Activated T-helper 1 cell treated with anti-CD3 and anti-CD28 coated beads, Interleukin-12 subunit alpha, Interleukin-12 subunit beta, Interleukin-2, Interleukin-4 antibody, amounts not matched to agents 30 ng/mL and 10 ng/mL and 1 ng/mL, durations not matched to agents 14 hours and 24 hours and 36 hours (primary cell): ENCODE results near the gene KRT26. TPM values are rescaled to one million over a fixed set of nuclear protein-coding genes. Genes with fewer than 3 reads are reported as not detected.
"Not testable (repeated sequence)": the region's sequence is repeated elsewhere in the genome, so short reads cannot be mapped to it uniquely, and the experiment has no call there.

Experiments
- DNase-seq: peaks from one replicate; pipeline ENCODE4 v3.0.0; 2021; ENCODE audit warnings: low spot score
- H3K27ac Mint-ChIP-seq: one replicate; pipeline ENCODE4 v1.8.0; 2021; ENCODE audit warnings: mild to moderate bottlenecking, mixed read lengths
- H3K27me3 Mint-ChIP-seq: one replicate; pipeline ENCODE4 v1.8.0; 2022; ENCODE audit warnings: mild to moderate bottlenecking, moderate library complexity, mixed read lengths; ENCODE audit not compliant: insufficient read depth
- H3K36me3 Mint-ChIP-seq: one replicate; pipeline ENCODE4 v1.8.0; 2021; ENCODE audit warnings: low read depth, mixed read lengths
- H3K4me1 Mint-ChIP-seq: one replicate; pipeline ENCODE4 v1.8.0; 2021; ENCODE audit warnings: low read depth, mixed read lengths
- H3K4me3 Mint-ChIP-seq: one replicate; pipeline ENCODE4 v1.8.0; 2021; ENCODE audit warnings: mild to moderate bottlenecking, moderate library complexity, mixed read lengths
- H3K9me3 Mint-ChIP-seq: one replicate; pipeline ENCODE4 v1.8.0; 2021; ENCODE audit warnings: mixed read lengths
- intact Hi-C: fragments of 100-400 bp; cut with micrococcal nuclease; formaldehyde crosslinking; loops from one replicate; pipeline ENCODE4 v1.15.1; 2024
- total RNA-seq: library from RNA; stranded (reverse); gene quantifications from 2 replicates; pipeline ENCODE4 v1.2.3, GENCODE V29; 2022

Gene KRT26, protein sequence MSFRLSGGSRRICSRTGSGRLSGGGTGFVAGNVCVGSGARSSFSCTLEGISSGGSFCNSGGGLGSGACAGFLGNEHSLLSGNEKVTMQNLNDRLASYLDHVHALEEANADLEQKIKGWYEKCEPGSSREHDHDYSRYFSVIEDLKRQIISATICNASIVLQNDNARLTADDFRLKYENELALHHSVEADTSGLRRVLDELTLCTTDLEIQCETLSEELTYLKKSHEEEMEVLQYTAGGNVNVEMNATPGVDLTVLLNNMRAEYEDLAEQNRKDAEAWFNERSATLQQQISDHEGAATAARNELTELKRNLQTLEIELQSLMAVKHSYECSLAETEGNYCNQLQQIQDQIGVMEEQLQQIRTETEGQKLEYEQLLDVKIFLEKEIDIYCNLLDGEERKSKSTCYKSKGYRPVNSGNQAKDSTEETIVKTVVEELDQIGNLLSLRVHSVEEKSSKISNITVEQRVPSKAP
- total RNA-seq, result not detected in 2 replicates

DNA sequence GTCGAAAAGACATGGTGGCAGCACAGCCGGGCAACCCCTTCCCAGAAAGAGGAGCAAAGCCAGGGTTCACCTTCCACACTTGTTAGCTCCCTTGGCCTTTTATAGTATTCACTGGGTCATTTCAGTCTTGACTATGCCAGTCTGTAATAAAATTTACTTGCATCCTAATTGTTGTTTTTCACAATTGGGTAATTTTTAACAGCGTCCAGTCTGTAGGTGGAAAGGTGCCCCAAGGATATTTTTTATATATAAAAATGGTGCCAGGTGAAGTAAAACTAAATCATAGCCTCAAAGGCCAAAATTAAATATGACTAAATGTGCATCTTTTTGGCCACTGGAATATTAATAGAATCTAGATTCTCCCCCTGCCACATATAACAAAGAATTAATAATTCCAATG lies at the start of gene KRT26:
Gene KRT26 (minus strand): TSS at position 101 of the 400 bp plus-strand sequence. CDS start 88 bp downstream, at position 13.
- no peaks in the 10 kb centered on the region for H3K4me1 Mint-ChIP-seq

DNA sequence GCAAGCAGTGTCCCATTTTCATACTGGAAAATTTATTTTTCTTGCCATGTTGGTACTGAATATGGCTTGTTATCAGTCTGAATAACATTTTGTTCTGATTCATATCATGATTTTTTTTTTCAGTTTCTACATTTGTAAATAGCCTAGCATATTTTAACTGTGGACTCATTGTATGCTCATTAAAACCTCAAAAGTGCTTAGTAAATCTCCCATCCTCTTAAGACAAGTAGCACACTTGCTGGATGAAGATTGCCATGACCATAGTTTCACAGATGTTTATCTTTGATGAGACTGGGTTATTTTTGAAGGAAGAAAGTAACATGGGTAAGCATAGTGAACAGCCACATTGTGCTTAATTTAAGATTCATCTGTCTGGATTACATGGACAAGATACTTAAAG lies 49.5 kb upstream of the KRT26 start:
- intact Hi-C loops, result no loop called here
- Mint-ChIP-seq H3K4me3 (no peak overlapping the region), H3K9me3 (peaks cover 20% of the 10 kb centered on the region), H3K27me3 (peaks cover 5% of the 10 kb centered on the region), H3K36me3 (peaks cover 21% of the 10 kb centered on the region), H3K27ac (no peak overlapping the region), H3K4me1 (peaks cover 31% of the 10 kb centered on the region)
- DNase-seq, result no peak

More for the DNA sequence above, at the start of gene KRT26:
- no peak for DNase-seq
- H3K36me3 Mint-ChIP-seq, result no peaks in the 10 kb centered on the region
- H3K9me3 Mint-ChIP-seq, result no peaks in the 10 kb centered on the region
- H3K27ac Mint-ChIP-seq, result no peak within 1 kb of the TSS
- peaks cover 40% of the 10 kb centered on the region for H3K27me3 Mint-ChIP-seq
- H3K4me3 Mint-ChIP-seq, result no peak within 1 kb of the TSS
- intact Hi-C loops, result no loop called here

DNA sequence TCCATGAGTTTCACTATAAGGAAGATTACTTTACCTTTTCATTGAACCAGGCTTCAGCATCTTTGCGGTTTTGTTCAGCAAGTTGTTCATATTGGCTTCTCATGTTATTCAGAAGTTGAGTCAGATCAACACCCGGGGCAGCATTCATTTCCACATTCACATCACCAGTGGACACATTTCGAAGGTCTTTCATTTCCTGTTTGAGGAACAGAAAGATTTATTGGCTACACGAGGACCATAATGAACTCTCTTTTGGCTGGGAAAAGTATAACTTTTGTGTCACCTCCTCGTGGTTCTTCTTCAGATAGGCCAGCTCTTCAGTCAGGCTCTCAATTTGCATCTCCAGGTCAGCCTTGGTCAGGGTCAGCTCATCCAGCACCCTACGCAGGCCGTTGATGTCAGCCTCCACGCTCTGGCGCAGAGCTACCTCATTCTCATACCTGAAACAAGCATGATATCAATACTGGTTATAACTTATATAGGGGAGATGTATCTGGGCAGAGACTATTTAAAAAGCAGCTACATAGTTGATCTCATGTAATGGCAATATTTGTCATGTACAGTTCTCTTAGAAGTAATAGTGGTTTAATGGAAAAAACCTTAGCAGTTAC lies 48.3 kb upstream of the KRT26 start:
- Mint-ChIP-seq H3K27ac (no peak overlapping the region), H3K36me3 (peaks cover 22% of the 10 kb centered on the region), H3K9me3 (peaks cover 20% of the 10 kb centered on the region), H3K4me3 (peak overlapping the region; percentile 76), H3K4me1 (peaks cover 31% of the 10 kb centered on the region), H3K27me3 (peaks cover 5% of the 10 kb centered on the region)
- no peak for DNase-seq
- intact Hi-C loops, result no loop called here

DNA sequence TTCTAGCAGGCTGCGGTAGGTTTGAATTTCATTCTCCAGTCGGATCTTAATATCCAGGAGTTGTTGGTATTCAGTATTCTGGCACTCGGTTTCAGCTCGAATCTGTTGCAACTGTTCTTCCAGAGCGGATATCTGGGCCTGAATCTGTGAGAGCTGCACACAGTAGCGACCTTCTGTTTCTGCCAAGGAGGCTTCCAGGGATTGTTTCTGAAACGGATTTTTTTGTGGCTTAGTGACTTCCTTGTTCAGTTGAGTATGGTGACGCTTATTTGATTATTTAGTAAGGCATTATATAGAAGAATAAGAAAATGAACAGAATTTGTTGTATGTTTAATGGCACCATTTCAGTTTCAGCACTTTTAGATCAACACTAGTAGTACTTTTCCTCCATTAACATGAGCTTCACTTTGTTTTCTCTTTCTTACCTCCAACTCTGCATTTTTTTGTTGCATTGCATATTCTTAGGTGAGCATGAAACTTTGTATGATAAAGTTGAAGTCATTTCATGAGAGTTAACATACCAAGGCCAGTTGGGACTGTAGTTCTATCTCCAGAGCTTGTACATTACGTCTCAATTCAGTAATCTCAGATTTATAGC lies 47.6 kb upstream of the KRT26 start:
- peaks cover 21% of the 10 kb centered on the region for H3K36me3 Mint-ChIP-seq
- peaks cover 22% of the 10 kb centered on the region for H3K9me3 Mint-ChIP-seq
- peaks cover 5% of the 10 kb centered on the region for H3K27me3 Mint-ChIP-seq
- no peak for DNase-seq
- peak overlapping the region; percentile 76 for H3K4me3 Mint-ChIP-seq
- H3K4me1 Mint-ChIP-seq, result peaks cover 31% of the 10 kb centered on the region
- H3K27ac Mint-ChIP-seq, result peak overlapping the region; percentile 63
- intact Hi-C loops, result loop anchor here (1.0 to 5.0 kb wide), 4 partner anchors 171 to 848 kb away; no protein-coding TSS in a partner anchor

DNA sequence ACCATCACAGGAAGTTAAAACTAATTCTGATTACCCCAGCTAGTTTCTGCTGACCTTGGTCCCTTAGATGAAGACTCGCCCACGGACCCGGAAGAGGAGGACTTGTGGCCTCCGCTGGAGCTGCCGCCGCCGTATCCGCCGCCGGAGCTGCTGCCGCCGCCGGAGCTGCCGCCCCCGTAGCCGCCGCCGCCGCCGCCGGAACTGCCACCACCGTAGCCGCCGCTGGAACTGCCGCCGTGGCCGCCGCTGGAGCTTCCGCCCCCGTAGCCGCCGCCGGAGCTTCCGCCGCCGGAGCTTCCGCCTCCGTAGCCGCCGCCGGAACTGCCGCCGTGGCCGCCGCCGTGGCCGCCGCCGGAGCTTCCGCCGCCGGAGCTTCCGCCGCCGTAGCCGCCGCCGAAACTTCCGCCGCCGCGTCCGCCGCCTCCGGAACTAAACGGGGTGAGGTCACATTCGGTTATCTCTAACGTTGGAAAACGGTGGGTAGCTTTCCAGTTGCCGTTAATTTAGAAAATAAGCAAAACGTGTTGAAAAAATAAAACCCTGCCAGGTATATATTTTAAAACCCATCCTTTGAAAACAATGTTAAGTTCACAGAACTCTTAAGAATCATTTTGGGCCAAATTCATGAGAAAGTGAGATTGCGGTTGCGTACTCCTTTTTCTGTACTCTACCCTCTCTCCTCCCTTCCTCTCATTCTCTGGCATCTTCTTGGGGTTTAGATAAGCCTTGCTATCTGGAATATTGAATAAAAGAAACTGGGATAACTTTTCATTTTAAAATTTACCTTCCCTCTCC lies 46.9 kb upstream of the KRT26 start:
- H3K4me1 Mint-ChIP-seq, result peaks cover 31% of the 10 kb centered on the region
- H3K9me3 Mint-ChIP-seq, result peaks cover 29% of the 10 kb centered on the region
- intact Hi-C loops, result loop anchor here (1.0 to 5.0 kb wide), 4 partner anchors 170 to 848 kb away; no protein-coding TSS in a partner anchor
- H3K36me3 Mint-ChIP-seq, result peaks cover 21% of the 10 kb centered on the region
- H3K27me3 Mint-ChIP-seq, result peaks cover 11% of the 10 kb centered on the region
- H3K4me3 Mint-ChIP-seq, result peak overlapping the region; percentile 96
- peak; percentile 85 for DNase-seq
- H3K27ac Mint-ChIP-seq, result peak overlapping the region; percentile 88

DNA sequence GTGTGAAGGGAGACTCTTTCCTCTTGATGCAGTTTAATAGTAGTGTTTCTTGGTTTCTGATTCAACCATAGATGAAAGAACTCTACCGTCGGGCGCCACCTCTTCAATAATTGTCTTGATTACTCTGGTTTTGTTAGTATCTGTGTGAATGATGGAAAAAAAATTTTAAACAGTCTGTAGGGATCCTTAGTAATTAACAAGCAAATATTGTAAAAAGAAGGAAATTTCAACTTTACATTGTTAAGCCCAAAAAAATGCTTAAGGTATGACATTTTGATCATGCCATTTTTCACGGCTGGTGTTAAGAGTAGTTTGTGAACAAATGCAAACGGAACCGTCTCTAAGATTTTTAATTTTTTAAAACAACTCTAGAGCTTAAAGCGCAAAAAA lies 46.3 kb upstream of the KRT26 start:
- H3K4me3 Mint-ChIP-seq, result peak overlapping the region; percentile 96
- no peak for DNase-seq
- H3K27ac Mint-ChIP-seq, result peak overlapping the region; percentile 88
- intact Hi-C loops, result loop anchor here (2.0 to 5.0 kb wide), 3 partner anchors 170 to 849 kb away; no protein-coding TSS in a partner anchor
- peaks cover 22% of the 10 kb centered on the region for H3K36me3 Mint-ChIP-seq
- peaks cover 32% of the 10 kb centered on the region for H3K9me3 Mint-ChIP-seq
- peaks cover 31% of the 10 kb centered on the region for H3K4me1 Mint-ChIP-seq
- H3K27me3 Mint-ChIP-seq, result peaks cover 16% of the 10 kb centered on the region

DNA sequence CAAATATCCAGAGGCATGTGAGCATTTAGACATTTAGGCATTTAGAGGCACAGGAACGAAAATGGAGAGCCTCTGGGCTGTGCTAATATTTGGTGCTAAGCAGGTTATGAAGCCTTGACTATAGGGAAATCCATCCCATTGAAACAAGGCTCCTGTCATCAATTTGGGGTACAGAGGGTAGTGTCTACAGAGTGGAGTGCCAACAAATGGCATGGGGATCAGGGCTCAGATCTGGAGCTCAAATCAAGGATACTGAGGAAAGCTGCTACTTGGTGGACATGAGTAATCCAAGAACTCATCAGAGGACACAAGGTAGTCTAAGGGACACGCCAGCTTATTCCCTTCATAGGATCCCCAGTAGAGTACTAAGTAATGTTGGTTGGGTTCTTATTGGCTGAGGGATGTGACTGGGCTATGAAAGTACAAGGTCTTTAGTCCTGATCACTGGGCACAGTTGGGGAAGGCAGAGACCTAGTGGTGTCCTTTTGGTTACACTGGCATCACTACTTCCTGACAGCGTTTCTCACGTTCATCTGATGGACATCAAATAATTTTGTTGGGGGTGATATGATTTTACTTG lies 45.2 kb upstream of the KRT26 start:
- Mint-ChIP-seq H3K27ac (peak overlapping the region; percentile 85), H3K4me1 (peaks cover 31% of the 10 kb centered on the region), H3K9me3 (peaks cover 32% of the 10 kb centered on the region), H3K27me3 (peaks cover 16% of the 10 kb centered on the region), H3K36me3 (peaks cover 22% of the 10 kb centered on the region), H3K4me3 (peak overlapping the region; percentile 96)
- no peak for DNase-seq
- intact Hi-C loops, result loop anchor here (5.0 kb wide), 1 partner anchor 850 kb away; no protein-coding TSS in a partner anchor

DNA sequence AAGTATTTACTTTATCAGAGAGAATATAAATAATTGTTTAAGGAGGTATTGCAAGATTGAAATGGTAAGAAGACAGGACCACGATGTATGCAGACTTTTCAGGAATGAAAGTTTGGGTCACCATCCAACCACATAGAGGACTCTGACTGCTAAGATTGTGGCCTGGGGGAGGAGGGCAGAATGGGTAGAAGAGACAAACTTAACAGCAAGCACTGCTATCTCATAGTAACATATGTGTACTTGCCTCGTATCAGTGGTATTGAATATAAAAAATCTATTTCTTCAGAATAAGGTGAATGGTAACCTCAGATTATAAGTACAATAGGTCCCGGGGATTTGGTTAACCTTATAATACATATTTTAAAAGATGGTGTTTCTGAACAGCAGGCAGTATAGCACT lies 44.6 kb upstream of the KRT26 start:
- Mint-ChIP-seq H3K27ac (no peak overlapping the region), H3K36me3 (peaks cover 22% of the 10 kb centered on the region), H3K4me1 (peaks cover 31% of the 10 kb centered on the region), H3K4me3 (peak overlapping the region; percentile 96), H3K9me3 (peaks cover 32% of the 10 kb centered on the region), H3K27me3 (peaks cover 22% of the 10 kb centered on the region)
- intact Hi-C loops, result loop anchor here (5.0 kb wide), 1 partner anchor 851 kb away; no protein-coding TSS in a partner anchor
- DNase-seq, result no peak

DNA sequence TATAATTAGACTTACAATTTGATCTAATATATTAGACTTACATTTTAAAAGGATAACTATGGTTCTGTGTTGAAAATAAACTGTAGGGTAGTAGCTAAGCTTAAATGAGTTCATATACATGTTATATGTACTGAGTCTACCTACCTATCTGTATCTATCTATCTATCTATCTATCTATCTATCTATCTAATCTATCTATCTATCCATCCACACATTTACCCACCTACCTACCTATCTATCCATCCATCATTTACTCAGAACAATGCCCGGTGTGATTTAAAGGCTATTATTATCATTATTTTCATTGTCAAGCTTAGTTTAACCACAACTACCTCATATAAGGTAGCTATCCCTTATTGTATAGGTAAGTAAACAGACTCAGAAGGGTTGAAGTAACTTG lies 43.4 kb upstream of the KRT26 start:
- Mint-ChIP-seq H3K27me3 (peaks cover 31% of the 10 kb centered on the region), H3K27ac (no peak overlapping the region), H3K36me3 (peaks cover 21% of the 10 kb centered on the region), H3K4me1 (peaks cover 30% of the 10 kb centered on the region), H3K9me3 (peaks cover 30% of the 10 kb centered on the region), H3K4me3 (no peak overlapping the region)
- intact Hi-C loops, result loop anchor here (5.0 kb wide), 1 partner anchor 852 kb away; no protein-coding TSS in a partner anchor
- DNase-seq, result no peak

DNA sequence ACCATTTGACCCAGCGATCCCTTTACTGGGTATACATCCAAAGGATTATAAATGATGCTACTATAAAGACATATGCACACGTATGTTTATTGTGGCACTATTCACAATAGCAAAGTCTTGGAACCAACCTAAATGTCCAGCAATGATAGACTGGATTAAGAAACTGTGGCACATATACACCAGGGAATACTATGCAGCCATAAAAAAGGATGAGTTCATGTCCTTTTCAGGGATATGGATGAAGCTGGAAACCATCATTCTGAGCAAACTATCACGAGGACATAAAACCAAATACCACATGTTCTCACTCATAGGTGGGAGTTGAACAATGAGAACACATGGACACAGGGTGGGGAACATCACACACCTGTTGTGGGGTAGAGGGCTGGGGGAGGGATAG lies 42.7 kb upstream of the KRT26 start:
- Mint-ChIP-seq H3K36me3 (peaks cover 20% of the 10 kb centered on the region), H3K27me3 (peaks cover 39% of the 10 kb centered on the region), H3K4me1 (peaks cover 23% of the 10 kb centered on the region), H3K9me3 (peaks cover 29% of the 10 kb centered on the region)
- H3K4me3 Mint-ChIP-seq, DNase-seq, H3K27ac Mint-ChIP-seq: not testable (repeated sequence)
- intact Hi-C loops, result loop anchor here (5.0 kb wide), 1 partner anchor 853 kb away; no protein-coding TSS in a partner anchor

DNA sequence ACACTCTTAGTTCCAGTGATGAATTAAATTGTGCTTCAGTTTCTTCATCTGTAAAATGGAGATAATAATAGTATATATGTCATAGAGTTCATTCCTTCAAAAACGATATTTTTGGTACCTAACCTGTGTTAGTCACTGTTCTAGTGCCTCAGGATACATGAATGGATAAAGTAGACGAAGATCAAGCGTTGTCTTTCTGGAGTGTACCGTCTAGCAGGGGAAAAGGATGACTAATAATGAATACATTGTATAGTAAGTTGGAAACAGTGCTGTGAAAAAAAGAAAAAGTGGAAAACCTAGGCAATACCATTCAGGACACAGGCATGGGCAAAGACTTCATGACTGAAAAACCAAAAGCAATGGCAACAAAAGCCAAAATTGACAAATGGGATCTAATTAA lies 41.8 kb upstream of the KRT26 start:
- peaks cover 20% of the 10 kb centered on the region for H3K36me3 Mint-ChIP-seq
- intact Hi-C loops, result no loop called here
- no peak overlapping the region for H3K4me3 Mint-ChIP-seq
- no peak overlapping the region for H3K27ac Mint-ChIP-seq
- H3K4me1 Mint-ChIP-seq, result peaks cover 19% of the 10 kb centered on the region
- DNase-seq, result no peak
- peaks cover 42% of the 10 kb centered on the region for H3K27me3 Mint-ChIP-seq
- H3K9me3 Mint-ChIP-seq, result peaks cover 29% of the 10 kb centered on the region

DNA sequence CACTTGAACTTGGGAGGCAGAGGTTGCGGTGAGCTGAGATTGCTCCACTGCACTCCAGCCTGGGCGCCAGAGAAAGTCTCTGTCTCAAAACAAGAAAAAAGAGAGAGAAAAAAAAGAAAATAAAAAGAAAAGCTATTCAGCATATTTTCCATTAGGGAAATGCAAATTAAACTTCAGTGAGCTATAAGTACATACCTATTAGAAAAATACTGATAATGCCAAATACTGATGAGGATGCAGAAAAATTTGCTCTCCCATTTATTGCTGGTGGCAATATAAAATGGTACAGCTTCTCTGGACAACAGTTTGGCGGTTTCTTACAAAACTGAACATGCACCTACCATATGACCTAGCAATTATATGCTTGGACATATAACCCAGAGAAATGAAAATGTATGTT lies 40.6 kb upstream of the KRT26 start:
- Mint-ChIP-seq H3K4me1 (peaks cover 10% of the 10 kb centered on the region), H3K4me3 (no peak overlapping the region), H3K27me3 (peaks cover 50% of the 10 kb centered on the region), H3K36me3 (peaks cover 13% of the 10 kb centered on the region), H3K9me3 (peaks cover 22% of the 10 kb centered on the region), H3K27ac (no peak overlapping the region)
- intact Hi-C loops, result no loop called here
- DNase-seq, result no peak
